H1 (cell line): ENCODE results near the gene VMP1. TPM values are rescaled to one million over a fixed set of nuclear protein-coding genes. Genes with fewer than 3 reads are reported as not detected.

Experiments used
- SP2 ChIP-seq: IDR thresholded peaks from 2 replicates; pipeline ENCODE4 v1.6.1; 2012; ENCODE audit warnings: mild to moderate bottlenecking, low read length, inconsistent platforms
- polyA plus RNA-seq, 7 experiments: library from polyadenylated mRNA; depleted of rRNA in 3 of 7; stranded (reverse) in 5 of 7; unstranded in 2 of 7; fragments of >200 nt in 5 of 7; fragments of 200-250 nt in 2 of 7; gene quantifications; 1 replicate in 5 of 7; 2 replicates in 1 of 7; 4 replicates in 1 of 7; pipeline versions ENCODE4 v1.2.1 to v1.2.3, GENCODE V29; 2011 to 2013; ENCODE audit warnings: missing spikeins in 2 of 7, mixed read lengths in 2 of 7
- total RNA-seq: library from RNA; stranded (reverse); fragmentation: NEBNext Ultra II Directional; extraction: Animal tissue kit (Norgen Biotek cat#: 25700); gene quantifications from 2 replicates; pipeline ENCODE4 v1.2.1, GENCODE V29; 2021
- TF ChIP-seq, protein P1 (sequence below): fragments of 300-600 bp; sonication (generic); IDR thresholded peaks from 2 replicates; pipeline ENCODE4 v1.7.1; 2012; ENCODE audit warnings: low read length, moderate library complexity, mild to moderate bottlenecking, inconsistent platforms; ENCODE audit not compliant: insufficient replicate concordance
- TF ChIP-seq, protein P2 (sequence below): IDR thresholded peaks from 2 replicates; pipeline ENCODE4 v1.6.1; 2012; ENCODE audit warnings: low read length, inconsistent platforms

Gene VMP1
- total and polyA plus RNA-seq, 2 of the 8 experiments (the other 6 are each of a cell fraction or from before 2014, with no cell fraction given): 45.0 to 92.7 TPM

DNA sequence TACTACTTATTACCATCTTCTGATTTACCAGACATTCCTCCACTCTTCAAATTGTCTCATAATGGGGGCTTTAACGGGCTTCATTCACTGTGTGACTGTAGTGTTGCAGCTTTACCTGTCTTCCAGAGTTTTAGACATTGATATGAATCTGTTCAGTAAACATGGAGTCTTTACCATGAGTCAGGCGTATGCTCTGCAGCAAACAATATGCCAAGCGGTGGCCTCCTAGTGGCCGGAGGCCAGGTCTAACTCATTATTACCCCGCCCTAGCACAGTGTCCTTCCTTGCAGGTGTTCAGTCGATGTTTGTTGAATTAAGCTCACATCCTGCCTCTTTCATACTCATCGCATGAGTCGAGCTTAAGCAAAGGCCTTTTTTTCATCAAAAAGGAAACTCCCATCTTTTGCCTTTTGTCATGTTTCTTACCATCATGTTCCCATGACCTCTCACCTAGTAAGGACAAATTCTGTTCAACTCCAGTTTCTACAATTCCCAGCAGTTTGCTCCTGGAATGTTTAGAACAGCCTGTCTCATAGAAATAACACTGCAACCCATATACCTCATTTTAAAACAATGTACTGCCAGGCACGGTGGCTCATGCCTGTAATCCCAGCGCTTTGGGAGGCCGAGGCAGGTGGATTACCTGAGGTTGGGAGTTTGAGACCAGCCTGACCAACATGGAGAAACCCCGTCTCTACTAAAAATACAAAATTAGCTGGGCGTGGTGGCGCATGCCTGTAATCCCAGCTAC lies 145.9 kb downstream of the VMP1 start (continued):
- TF ChIP-seq, protein P1, sequence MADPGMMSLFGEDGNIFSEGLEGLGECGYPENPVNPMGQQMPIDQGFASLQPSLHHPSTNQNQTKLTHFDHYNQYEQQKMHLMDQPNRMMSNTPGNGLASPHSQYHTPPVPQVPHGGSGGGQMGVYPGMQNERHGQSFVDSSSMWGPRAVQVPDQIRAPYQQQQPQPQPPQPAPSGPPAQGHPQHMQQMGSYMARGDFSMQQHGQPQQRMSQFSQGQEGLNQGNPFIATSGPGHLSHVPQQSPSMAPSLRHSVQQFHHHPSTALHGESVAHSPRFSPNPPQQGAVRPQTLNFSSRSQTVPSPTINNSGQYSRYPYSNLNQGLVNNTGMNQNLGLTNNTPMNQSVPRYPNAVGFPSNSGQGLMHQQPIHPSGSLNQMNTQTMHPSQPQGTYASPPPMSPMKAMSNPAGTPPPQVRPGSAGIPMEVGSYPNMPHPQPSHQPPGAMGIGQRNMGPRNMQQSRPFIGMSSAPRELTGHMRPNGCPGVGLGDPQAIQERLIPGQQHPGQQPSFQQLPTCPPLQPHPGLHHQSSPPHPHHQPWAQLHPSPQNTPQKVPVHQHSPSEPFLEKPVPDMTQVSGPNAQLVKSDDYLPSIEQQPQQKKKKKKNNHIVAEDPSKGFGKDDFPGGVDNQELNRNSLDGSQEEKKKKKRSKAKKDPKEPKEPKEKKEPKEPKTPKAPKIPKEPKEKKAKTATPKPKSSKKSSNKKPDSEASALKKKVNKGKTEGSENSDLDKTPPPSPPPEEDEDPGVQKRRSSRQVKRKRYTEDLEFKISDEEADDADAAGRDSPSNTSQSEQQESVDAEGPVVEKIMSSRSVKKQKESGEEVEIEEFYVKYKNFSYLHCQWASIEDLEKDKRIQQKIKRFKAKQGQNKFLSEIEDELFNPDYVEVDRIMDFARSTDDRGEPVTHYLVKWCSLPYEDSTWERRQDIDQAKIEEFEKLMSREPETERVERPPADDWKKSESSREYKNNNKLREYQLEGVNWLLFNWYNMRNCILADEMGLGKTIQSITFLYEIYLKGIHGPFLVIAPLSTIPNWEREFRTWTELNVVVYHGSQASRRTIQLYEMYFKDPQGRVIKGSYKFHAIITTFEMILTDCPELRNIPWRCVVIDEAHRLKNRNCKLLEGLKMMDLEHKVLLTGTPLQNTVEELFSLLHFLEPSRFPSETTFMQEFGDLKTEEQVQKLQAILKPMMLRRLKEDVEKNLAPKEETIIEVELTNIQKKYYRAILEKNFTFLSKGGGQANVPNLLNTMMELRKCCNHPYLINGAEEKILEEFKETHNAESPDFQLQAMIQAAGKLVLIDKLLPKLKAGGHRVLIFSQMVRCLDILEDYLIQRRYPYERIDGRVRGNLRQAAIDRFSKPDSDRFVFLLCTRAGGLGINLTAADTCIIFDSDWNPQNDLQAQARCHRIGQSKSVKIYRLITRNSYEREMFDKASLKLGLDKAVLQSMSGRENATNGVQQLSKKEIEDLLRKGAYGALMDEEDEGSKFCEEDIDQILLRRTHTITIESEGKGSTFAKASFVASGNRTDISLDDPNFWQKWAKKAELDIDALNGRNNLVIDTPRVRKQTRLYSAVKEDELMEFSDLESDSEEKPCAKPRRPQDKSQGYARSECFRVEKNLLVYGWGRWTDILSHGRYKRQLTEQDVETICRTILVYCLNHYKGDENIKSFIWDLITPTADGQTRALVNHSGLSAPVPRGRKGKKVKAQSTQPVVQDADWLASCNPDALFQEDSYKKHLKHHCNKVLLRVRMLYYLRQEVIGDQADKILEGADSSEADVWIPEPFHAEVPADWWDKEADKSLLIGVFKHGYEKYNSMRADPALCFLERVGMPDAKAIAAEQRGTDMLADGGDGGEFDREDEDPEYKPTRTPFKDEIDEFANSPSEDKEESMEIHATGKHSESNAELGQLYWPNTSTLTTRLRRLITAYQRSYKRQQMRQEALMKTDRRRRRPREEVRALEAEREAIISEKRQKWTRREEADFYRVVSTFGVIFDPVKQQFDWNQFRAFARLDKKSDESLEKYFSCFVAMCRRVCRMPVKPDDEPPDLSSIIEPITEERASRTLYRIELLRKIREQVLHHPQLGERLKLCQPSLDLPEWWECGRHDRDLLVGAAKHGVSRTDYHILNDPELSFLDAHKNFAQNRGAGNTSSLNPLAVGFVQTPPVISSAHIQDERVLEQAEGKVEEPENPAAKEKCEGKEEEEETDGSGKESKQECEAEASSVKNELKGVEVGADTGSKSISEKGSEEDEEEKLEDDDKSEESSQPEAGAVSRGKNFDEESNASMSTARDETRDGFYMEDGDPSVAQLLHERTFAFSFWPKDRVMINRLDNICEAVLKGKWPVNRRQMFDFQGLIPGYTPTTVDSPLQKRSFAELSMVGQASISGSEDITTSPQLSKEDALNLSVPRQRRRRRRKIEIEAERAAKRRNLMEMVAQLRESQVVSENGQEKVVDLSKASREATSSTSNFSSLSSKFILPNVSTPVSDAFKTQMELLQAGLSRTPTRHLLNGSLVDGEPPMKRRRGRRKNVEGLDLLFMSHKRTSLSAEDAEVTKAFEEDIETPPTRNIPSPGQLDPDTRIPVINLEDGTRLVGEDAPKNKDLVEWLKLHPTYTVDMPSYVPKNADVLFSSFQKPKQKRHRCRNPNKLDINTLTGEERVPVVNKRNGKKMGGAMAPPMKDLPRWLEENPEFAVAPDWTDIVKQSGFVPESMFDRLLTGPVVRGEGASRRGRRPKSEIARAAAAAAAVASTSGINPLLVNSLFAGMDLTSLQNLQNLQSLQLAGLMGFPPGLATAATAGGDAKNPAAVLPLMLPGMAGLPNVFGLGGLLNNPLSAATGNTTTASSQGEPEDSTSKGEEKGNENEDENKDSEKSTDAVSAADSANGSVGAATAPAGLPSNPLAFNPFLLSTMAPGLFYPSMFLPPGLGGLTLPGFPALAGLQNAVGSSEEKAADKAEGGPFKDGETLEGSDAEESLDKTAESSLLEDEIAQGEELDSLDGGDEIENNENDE: no peak
- no peak for TF ChIP-seq SP2
- TF ChIP-seq, protein P2, sequence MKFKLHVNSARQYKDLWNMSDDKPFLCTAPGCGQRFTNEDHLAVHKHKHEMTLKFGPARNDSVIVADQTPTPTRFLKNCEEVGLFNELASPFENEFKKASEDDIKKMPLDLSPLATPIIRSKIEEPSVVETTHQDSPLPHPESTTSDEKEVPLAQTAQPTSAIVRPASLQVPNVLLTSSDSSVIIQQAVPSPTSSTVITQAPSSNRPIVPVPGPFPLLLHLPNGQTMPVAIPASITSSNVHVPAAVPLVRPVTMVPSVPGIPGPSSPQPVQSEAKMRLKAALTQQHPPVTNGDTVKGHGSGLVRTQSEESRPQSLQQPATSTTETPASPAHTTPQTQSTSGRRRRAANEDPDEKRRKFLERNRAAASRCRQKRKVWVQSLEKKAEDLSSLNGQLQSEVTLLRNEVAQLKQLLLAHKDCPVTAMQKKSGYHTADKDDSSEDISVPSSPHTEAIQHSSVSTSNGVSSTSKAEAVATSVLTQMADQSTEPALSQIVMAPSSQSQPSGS: no peak
- TF ChIP-seq, all 59 proteins: peak for 8
